Measurements from ENCODE around the gene ACTR5. TPM values are rescaled to one million over a fixed set of nuclear protein-coding genes. Genes with fewer than 3 reads are reported as not detected.

The ACTR5 gene
- total RNA-seq, 4 donors from 2014 or later = 7.8 to 13.9 (median 8.6) TPM

- peaks cover 5 to 25% (median 16%) of the 10 kb centered on the region in 3 donors for H3K4me1 ChIP-seq
- H3K27ac ChIP-seq = peak overlapping the region in 1 of 4 donors; percentile 27
- no peak overlapping the region for H3K4me3 ChIP-seq
- no peak for ATAC-seq
- 79 to 93% methylated on average over 2 to 3 of the region's 3 CpGs for WGBS, 2 donors (ENCODE audit: low coverage in 1 of 2)
- TF ChIP-seq CTCF (IDR thresholded peaks at IDR 0.05) (no peak), POLR2A (IDR thresholded peaks at IDR 0.05) (no peak), EP300 (IDR thresholded peaks at IDR 0.05) (no peak), POLR2AphosphoS5 (IDR thresholded peaks at IDR 0.05) (no peak)
- H3K36me3 ChIP-seq = no peaks in the 10 kb centered on the region
- peaks cover 44% of the 10 kb centered on the region for H3K27me3 ChIP-seq
- no peaks in the 10 kb centered on the region for H3K9me3 ChIP-seq
These were observed 56.0 kb downstream of the ACTR5 start for GRCh38 chr20:38804221-38804620.

- peak overlapping the region in 3 of 4 donors; percentile 53 to 77 (median 61) for H3K27ac ChIP-seq
- WGBS, 2 donors (ENCODE audit: low coverage in 1 of 2) = 52 to 55% methylated on average over 6 to 9 of the region's 18 CpGs
- peaks cover 47% of the 10 kb centered on the region for H3K27me3 ChIP-seq
- ATAC-seq = peak; percentile 42
- H3K4me3 ChIP-seq = peak overlapping the region; percentile 39 to 61
- H3K36me3 ChIP-seq = no peaks in the 10 kb centered on the region
- H3K9me3 ChIP-seq = no peaks in the 10 kb centered on the region
- peaks cover 5 to 25% (median 16%) of the 10 kb centered on the region in 3 donors for H3K4me1 ChIP-seq
- TF ChIP-seq POLR2A (IDR thresholded peaks at IDR 0.05) (no peak), CTCF (IDR thresholded peaks at IDR 0.05) (no peak), POLR2AphosphoS5 (IDR thresholded peaks at IDR 0.05) (no peak), EP300 (IDR thresholded peaks at IDR 0.05) (no peak)
These were observed 56.6 kb downstream of the ACTR5 start for GRCh38 chr20:38804682-38805501.

- Histone ChIP-seq H3K27ac (peak within 1 kb of the TSS in 3 of 4 donors; percentile 53 to 77 (median 61)), H3K4me1 (peaks cover 5 to 25% (median 16%) of the 10 kb centered on the region in 3 donors), H3K36me3 (no peaks in the 10 kb centered on the region), H3K4me3 (peak within 1 kb of the TSS; percentile 39 to 61), H3K27me3 (peaks cover 48% of the 10 kb centered on the region), H3K9me3 (no peaks in the 10 kb centered on the region)
- peak; percentile 62 for ATAC-seq
- TF ChIP-seq EP300 (IDR thresholded peaks at IDR 0.05) (no peak), POLR2A (IDR thresholded peaks at IDR 0.05) (peak in 1 of 2 donors; percentile 18), CTCF (IDR thresholded peaks at IDR 0.05) (no peak)
- 20% methylated on average over 1 of the region's 40 CpGs; no CpG with 5 or more reads in 1 of the 2 donors for WGBS, 2 donors (ENCODE audit: low coverage in 1 of 2)
These were observed 57.3 kb downstream of the ACTR5 start, which contains the start of gene PPP1R16B for GRCh38 chr20:38805502-38805957. Gene PPP1R16B (plus strand): TSS chr20:38805697. CDS start chr20:38835926, 30,229 bp downstream.

GRCh38 chr20:38805958-38806854 lies 57.9 kb downstream of the ACTR5 start:
- Histone ChIP-seq H3K4me3 (peak overlapping the region; percentile 39 to 61), H3K36me3 (no peaks in the 10 kb centered on the region), H3K9me3 (no peaks in the 10 kb centered on the region), H3K27ac (peak overlapping the region in 3 of 4 donors; percentile 38 to 77 (median 61)), H3K4me1 (peaks cover 5 to 25% (median 16%) of the 10 kb centered on the region in 3 donors), H3K27me3 (peaks cover 54% of the 10 kb centered on the region)
- 0% methylated on average over 3 to 6 of the region's 81 CpGs for WGBS, 2 donors (ENCODE audit: low coverage in 1 of 2)
- TF ChIP-seq POLR2A (IDR thresholded peaks at IDR 0.05) = no peak
- peak in 1 of 4 experiments; percentile 14 for TF ChIP-seq CTCF (IDR thresholded peaks at IDR 0.05)
- no peak for TF ChIP-seq EP300 (IDR thresholded peaks at IDR 0.05)
- TF ChIP-seq POLR2AphosphoS5 (IDR thresholded peaks at IDR 0.05) = no peak
- ATAC-seq = peak; percentile 15

All from gastroesophageal sphincter (tissue), 4 donors.